GM12878 (cell line): ENCODE results near the gene DCC. TPM values are rescaled to one million over a fixed set of nuclear protein-coding genes. Genes with fewer than 3 reads are reported as not detected.

ENCODE experiments used
- ATAC-seq: fragments of 200-7000 bp; cut with Tn5 transposase; 3 replicates; pipeline ENCODE4 v1.9.1; 2020; ENCODE audit warnings: mild to moderate bottlenecking, moderate library complexity
- BruUV-seq: library from RNA; stranded (reverse); fragments of 400-500 nt; replicated peaks from 2 replicates; lab custom pipeline; 2021; lab: Mats Ljungman, UMichigan
- CTCF ChIA-PET: fragments of 300-600 bp; sonication (Branson Sonifier 250); formaldehyde crosslinking; extraction: SDS; loops from one replicate; lab custom pipeline; 2021; ENCODE audit warnings: inconsistent platforms; lab: Yijun Ruan, JAX
- POLR2A ChIA-PET: fragments of 350-600 bp; formaldehyde crosslinking; extraction: SDS; loops from one replicate; lab custom pipeline; 2021; ENCODE audit warnings: inconsistent platforms; lab: Charles Lee
- RAD21 ChIA-PET: fragments of 300-600 bp; sonication (Branson Sonifier 250); formaldehyde crosslinking; loops from one replicate; lab custom pipeline; 2023; ENCODE audit warnings: antibody characterized with exemption; ENCODE audit not compliant: unreplicated experiment; lab: Charles Lee
- SMC1A ChIA-PET: fragments of 300-600 bp; sonication (Branson Sonifier 250); formaldehyde crosslinking; loops from one replicate; lab custom pipeline; 2023; ENCODE audit not compliant: unreplicated experiment, uncharacterized antibody; lab: Charles Lee
- DNase-seq: peaks from one replicate; pipeline ENCODE4 v3.0.0-alpha.2; 2011; ENCODE audit warnings: low read depth, low spot score
- FAIRE-seq: peaks from 3 replicates; lab custom pipeline; 2011; peaks lifted over from hg19 to GRCh38; lab: Jason Lieb, UNC
- H2AFZ ChIP-seq: 2 replicates; pipeline ENCODE4 v1.6.0; 2011; ENCODE audit warnings: low read depth, low read length, control low read depth; ENCODE audit not compliant: control insufficient read depth
- H3K27ac ChIP-seq: 2 replicates; pipeline ENCODE4 v1.5.1; 2011; ENCODE audit warnings: control low read depth; ENCODE audit not compliant: control insufficient read depth, insufficient read depth
- H3K27me3 ChIP-seq, 2 experiments: replicated peaks in 1 of 2; 2 replicates each; pipeline versions ENCODE4 v1.6.0 to v1.6.1; 2011; ENCODE audit warnings: low read length in 1 of 2; ENCODE audit not compliant: control insufficient read depth in 2 of 2, insufficient read depth in 2 of 2
- H3K36me3 ChIP-seq, 2 experiments: 2 replicates each; pipeline ENCODE4 v1.5.1; 2011; ENCODE audit warnings: low read length in 1 of 2; ENCODE audit not compliant: control insufficient read depth in 2 of 2, insufficient read depth in 2 of 2
- H3K4me1 ChIP-seq: 2 replicates; pipeline ENCODE4 v1.6.1; 2011; ENCODE audit warnings: mild to moderate bottlenecking, low read length, moderate library complexity, mixed read lengths; ENCODE audit not compliant: control insufficient read depth, insufficient read depth
- H3K4me2 ChIP-seq: 2 replicates; pipeline ENCODE4 v1.6.0; 2011; ENCODE audit warnings: control low read depth; ENCODE audit not compliant: control insufficient read depth, insufficient read depth
- H3K4me3 ChIP-seq: fragments of 200-600 bp; sonication (generic); 2 replicates; pipeline ENCODE4 v1.5.1; 2016
- H3K79me2 ChIP-seq: 2 replicates; pipeline ENCODE4 v1.6.0; 2011; ENCODE audit warnings: low read length; ENCODE audit not compliant: control insufficient read depth, insufficient read depth
- H3K9ac ChIP-seq: 2 replicates; pipeline ENCODE4 v1.8.0; 2011; ENCODE audit warnings: low read length, control low read depth, mixed read lengths; ENCODE audit not compliant: control insufficient read depth, insufficient read depth
- H3K9me3 ChIP-seq: replicated peaks from 3 replicates; pipeline ENCODE4 v1.5.1; 2011; ENCODE audit warnings: mild to moderate bottlenecking, low read length; ENCODE audit not compliant: control insufficient read depth, insufficient read depth
- H4K20me1 ChIP-seq: 2 replicates; pipeline ENCODE4 v1.6.0; 2011; ENCODE audit not compliant: control insufficient read depth, insufficient read depth
- CHD1 ChIP-seq: IDR thresholded peaks from 2 replicates; pipeline ENCODE4 v1.6.1; 2012; ENCODE audit warnings: low read depth, low read length, improper control_type of control experiment
- CREB1 ChIP-seq: IDR thresholded peaks from 2 replicates; pipeline ENCODE4 v1.6.1; 2012; ENCODE audit warnings: low read depth, mild to moderate bottlenecking, inconsistent platforms
- CREM ChIP-seq: IDR thresholded peaks from 2 replicates; pipeline ENCODE4 v1.6.1; 2014; ENCODE audit warnings: antibody characterized with exemption, low read depth
- DPF2 ChIP-seq: fragments of 450-650 bp; IDR thresholded peaks from 2 replicates; pipeline ENCODE4 v1.6.1; 2017; ENCODE audit warnings: mild to moderate bottlenecking
- EP300 ChIP-seq, 2 experiments: fragments of 150-350 bp in 1 of 2; IDR thresholded peaks; 2 replicates each; pipeline ENCODE4 v1.6.1; 2011 to 2012; ENCODE audit warnings: low read depth in 2 of 2, low read length in 2 of 2, borderline replicate concordance in 1 of 2, improper control_type of control experiment in 1 of 2, inconsistent platforms in 1 of 2; ENCODE audit not compliant: control insufficient read depth in 1 of 2
- MTA3 ChIP-seq: IDR thresholded peaks from 2 replicates; pipeline ENCODE4 v1.6.1; 2012; ENCODE audit warnings: low read length, inconsistent platforms, borderline replicate concordance
- NBN ChIP-seq: fragments of 450-650 bp; IDR thresholded peaks from 2 replicates; pipeline ENCODE4 v1.6.1; 2016
- NFIC ChIP-seq: IDR thresholded peaks from 2 replicates; pipeline ENCODE4 v1.6.1; 2012; ENCODE audit warnings: low read depth, mild to moderate bottlenecking, inconsistent platforms, low read length, moderate library complexity
- SREBF1 ChIP-seq: IDR thresholded peaks from 2 replicates; pipeline ENCODE4 v1.6.1; 2012; ENCODE audit warnings: mild to moderate bottlenecking, low read length
- SREBF2 ChIP-seq: IDR thresholded peaks from 2 replicates; pipeline ENCODE4 v1.6.1; 2012; ENCODE audit warnings: mild to moderate bottlenecking, low read length
- TAF1 ChIP-seq: IDR thresholded peaks from 2 replicates; pipeline ENCODE4 v1.6.1; 2011; ENCODE audit warnings: mild to moderate bottlenecking, low read depth, low read length, borderline replicate concordance
- ZNF24 ChIP-seq: fragments of 450-650 bp; IDR thresholded peaks from 2 replicates; pipeline ENCODE4 v1.6.1; 2017; ENCODE audit warnings: antibody characterized with exemption, mild to moderate bottlenecking
- WGBS: methylation state at CpG from one replicate; pipeline ENCODE4 v1.1.6; 2016; ENCODE audit warnings: low lambda C conversion rate; ENCODE audit not compliant: insufficient replicate concordance, insufficient coverage; ENCODE audit errors: missing lambda C conversion rate; 5-methylcytosine and 5-hydroxymethylcytosine counted together
- in situ Hi-C: fragments of 300-500 bp; cut with MboI; formaldehyde crosslinking; loops from 9 replicates; pipeline ENCODE4 v1.14.3; 2018; ENCODE audit warnings: mixed read lengths
- intact Hi-C: fragments of 100-400 bp; cut with micrococcal nuclease; formaldehyde crosslinking; loops from one replicate; pipeline ENCODE4 v1.14.2; 2022; ENCODE audit not compliant: unreplicated experiment
- polyA plus RNA-seq, 11 experiments: library from polyadenylated mRNA; depleted of rRNA in 4 of 11; unstranded in 6 of 11; stranded (reverse) in 5 of 11; fragments of >200 nt; fragmentation: Nextera tagmentation in 4 of 11; fragmentation: Illumina TruSeq in 1 of 11; extraction: Ambion mirVana in 4 of 11; extraction: Trizol in 1 of 11; gene quantifications; 1 replicate in 1 of 11; 2 replicates in 10 of 11; pipeline versions ENCODE4 v1.2.1 to v1.2.3, GENCODE V29; 2011 to 2016; ENCODE audit warnings: inconsistent platforms in 2 of 11, missing spikeins in 2 of 11, low read depth in 1 of 11
- total RNA-seq, 4 experiments: library from RNA; depleted of rRNA in 3 of 4; stranded (reverse); fragments of >200 nt in 3 of 4; fragmentation: Illumina TruSeq in 1 of 4; extraction: Trizol in 1 of 4; gene quantifications; 2 replicates each; pipeline versions ENCODE4 v1.2.1 to v1.2.3, GENCODE V29; 2013 to 2021
- TF ChIP-seq, protein P1 (sequence below): IDR thresholded peaks from 2 replicates; pipeline ENCODE4 v1.6.1; 2012; ENCODE audit warnings: low read depth, low read length, improper control_type of control experiment
- TF ChIP-seq, protein P2 (sequence below): IDR thresholded peaks from 2 replicates; pipeline ENCODE4 v1.6.1; 2011; ENCODE audit warnings: mild to moderate bottlenecking, low read depth, low read length, moderate library complexity; ENCODE audit not compliant: insufficient replicate concordance
- TF ChIP-seq, protein P3 (sequence below): IDR thresholded peaks from 2 replicates; pipeline ENCODE4 v1.6.1; 2011; ENCODE audit warnings: borderline replicate concordance, low read depth, mild to moderate bottlenecking, moderate library complexity, mixed read lengths, low read length; ENCODE audit not compliant: insufficient read depth; ENCODE audit errors: extremely low read length
- TF ChIP-seq, protein P4 (sequence below): IDR thresholded peaks from 2 replicates; pipeline ENCODE4 v1.6.1; 2012; ENCODE audit warnings: low read length, inconsistent platforms

The DCC gene
- total and polyA plus RNA-seq, 10 of the 15 experiments (the other 5 are each of a cell fraction or from before 2014, with no cell fraction given), result 0.01 TPM; not detected in 9

DNA sequence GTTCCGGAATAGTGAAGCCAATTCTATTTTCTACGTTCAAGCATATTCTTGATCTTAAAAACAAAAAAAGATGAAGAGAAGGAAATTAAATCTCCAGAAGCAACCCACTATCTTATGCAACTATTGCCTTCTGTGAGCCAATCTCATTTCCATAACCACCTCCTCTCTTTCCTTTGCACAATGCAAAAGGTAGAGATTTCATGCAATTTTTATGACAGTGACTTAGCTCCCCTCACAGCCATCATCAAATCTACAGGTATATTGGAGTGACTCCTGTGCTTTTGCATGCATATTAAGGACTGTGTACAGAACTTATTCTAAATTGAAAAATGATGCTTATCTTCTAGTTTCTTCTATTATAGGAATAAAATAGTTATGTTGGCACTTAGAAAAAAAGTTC is 191.8 kb downstream of the DCC start:
- no peak for DNase-seq
- Histone ChIP-seq H2AFZ (no peak overlapping the region), H3K36me3 (no peaks in the 10 kb centered on the region), H3K27me3 (no peaks in the 10 kb centered on the region), H3K9me3 (no peaks in the 10 kb centered on the region), H4K20me1 (no peaks in the 10 kb centered on the region), H3K4me1 (no peaks in the 10 kb centered on the region), H3K27ac (no peak overlapping the region), H3K4me3 (no peak overlapping the region), H3K79me2 (no peaks in the 10 kb centered on the region), H3K9ac (no peak overlapping the region), H3K4me2 (no peak overlapping the region)
- SMC1A ChIA-PET, result no interaction called here
- BruUV-seq, result no TSS peak
- 48% methylated on average over 2 of the region's 2 CpGs for WGBS
- CTCF ChIA-PET, result no interaction called here
- intact Hi-C loops, result no loop called here
- FAIRE-seq, result no peak
- POLR2A ChIA-PET, result no interaction called here
- no peak for ATAC-seq
- in situ Hi-C loops, result no loop called here
- TF ChIP-seq CHD1, result no peak
- TF ChIP-seq, protein P1, sequence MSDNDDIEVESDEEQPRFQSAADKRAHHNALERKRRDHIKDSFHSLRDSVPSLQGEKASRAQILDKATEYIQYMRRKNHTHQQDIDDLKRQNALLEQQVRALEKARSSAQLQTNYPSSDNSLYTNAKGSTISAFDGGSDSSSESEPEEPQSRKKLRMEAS, result no peak
- no peak for TF ChIP-seq ZNF24
- TF ChIP-seq SREBF1, result no peak
- TF ChIP-seq, protein P2, sequence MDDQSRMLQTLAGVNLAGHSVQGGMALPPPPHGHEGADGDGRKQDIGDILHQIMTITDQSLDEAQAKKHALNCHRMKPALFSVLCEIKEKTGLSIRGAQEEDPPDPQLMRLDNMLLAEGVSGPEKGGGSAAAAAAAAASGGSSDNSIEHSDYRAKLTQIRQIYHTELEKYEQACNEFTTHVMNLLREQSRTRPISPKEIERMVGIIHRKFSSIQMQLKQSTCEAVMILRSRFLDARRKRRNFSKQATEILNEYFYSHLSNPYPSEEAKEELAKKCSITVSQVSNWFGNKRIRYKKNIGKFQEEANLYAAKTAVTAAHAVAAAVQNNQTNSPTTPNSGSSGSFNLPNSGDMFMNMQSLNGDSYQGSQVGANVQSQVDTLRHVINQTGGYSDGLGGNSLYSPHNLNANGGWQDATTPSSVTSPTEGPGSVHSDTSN, result no peak
- no peak for TF ChIP-seq EP300 (IDR thresholded peaks at IDR 0.05; ENCODE audit: borderline replicate concordance in 1 of 2, control insufficient read depth in 1 of 2, low read depth in 2 of 2, low read length in 2 of 2)
- TF ChIP-seq NFIC, result no peak
- TF ChIP-seq SREBF2, result no peak
- TF ChIP-seq MTA3, result no peak
- TF ChIP-seq NBN, result no peak
- no peak for TF ChIP-seq TAF1
- TF ChIP-seq CREB1, result no peak
- TF ChIP-seq, protein P3, sequence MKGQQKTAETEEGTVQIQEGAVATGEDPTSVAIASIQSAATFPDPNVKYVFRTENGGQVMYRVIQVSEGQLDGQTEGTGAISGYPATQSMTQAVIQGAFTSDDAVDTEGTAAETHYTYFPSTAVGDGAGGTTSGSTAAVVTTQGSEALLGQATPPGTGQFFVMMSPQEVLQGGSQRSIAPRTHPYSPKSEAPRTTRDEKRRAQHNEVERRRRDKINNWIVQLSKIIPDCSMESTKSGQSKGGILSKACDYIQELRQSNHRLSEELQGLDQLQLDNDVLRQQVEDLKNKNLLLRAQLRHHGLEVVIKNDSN, result no peak
- no peak for TF ChIP-seq DPF2
- TF ChIP-seq CREM, result no peak
- TF ChIP-seq, protein P4, sequence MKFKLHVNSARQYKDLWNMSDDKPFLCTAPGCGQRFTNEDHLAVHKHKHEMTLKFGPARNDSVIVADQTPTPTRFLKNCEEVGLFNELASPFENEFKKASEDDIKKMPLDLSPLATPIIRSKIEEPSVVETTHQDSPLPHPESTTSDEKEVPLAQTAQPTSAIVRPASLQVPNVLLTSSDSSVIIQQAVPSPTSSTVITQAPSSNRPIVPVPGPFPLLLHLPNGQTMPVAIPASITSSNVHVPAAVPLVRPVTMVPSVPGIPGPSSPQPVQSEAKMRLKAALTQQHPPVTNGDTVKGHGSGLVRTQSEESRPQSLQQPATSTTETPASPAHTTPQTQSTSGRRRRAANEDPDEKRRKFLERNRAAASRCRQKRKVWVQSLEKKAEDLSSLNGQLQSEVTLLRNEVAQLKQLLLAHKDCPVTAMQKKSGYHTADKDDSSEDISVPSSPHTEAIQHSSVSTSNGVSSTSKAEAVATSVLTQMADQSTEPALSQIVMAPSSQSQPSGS, result no peak
- RAD21 ChIA-PET, result no interaction called here
